HFFc6 (cell line): ENCODE data around the gene PIK3R1. TPM values are rescaled to one million over a fixed set of nuclear protein-coding genes. Genes with fewer than 3 reads are reported as not detected.

Source experiments
- DNase-seq: peaks from one replicate; pipeline ENCODE4 v3.0.0-alpha.2; 2018
- H3K27ac Mint-ChIP-seq: 2 replicates; pipeline ENCODE4 v1.8.0; 2020; ENCODE audit warnings: mild to moderate bottlenecking, mixed read lengths
- H3K27me3 Mint-ChIP-seq: 2 replicates; pipeline ENCODE4 v1.8.0; 2021; ENCODE audit warnings: mild to moderate bottlenecking, moderate library complexity, mixed read lengths; ENCODE audit not compliant: insufficient read depth
- H3K36me3 Mint-ChIP-seq: 2 replicates; pipeline ENCODE4 v1.8.0; 2021; ENCODE audit warnings: low read depth, mixed read lengths
- H3K4me1 Mint-ChIP-seq: 2 replicates; pipeline ENCODE4 v1.8.0; 2020; ENCODE audit warnings: low read depth, mixed read lengths
- H3K4me3 Mint-ChIP-seq: 2 replicates; pipeline ENCODE4 v1.8.0; 2020; ENCODE audit warnings: mild to moderate bottlenecking, moderate library complexity, mixed read lengths
- H3K9me3 Mint-ChIP-seq: 2 replicates; pipeline ENCODE4 v1.8.0; 2020; ENCODE audit warnings: mild to moderate bottlenecking, mixed read lengths
- total RNA-seq, 6 experiments: library from RNA; stranded (reverse); fragmentation: NEBNext Ultra II Directional; extraction: Animal tissue kit (Norgen Biotek cat#: 25700); gene quantifications; 2 replicates in 1 of 6; 3 replicates in 5 of 6; pipeline ENCODE4 v1.2.3, GENCODE V29; 2021
- TF ChIP-seq, protein P1 (sequence below): fragments of 200-600 bp; sonication (generic); IDR thresholded peaks from 2 replicates; pipeline ENCODE4 v1.5.0; 2021; ENCODE audit warnings: antibody characterized with exemption, mild to moderate bottlenecking

PIK3R1 gene
- total RNA-seq, 6 experiments from 2014 or later: 19.6 to 26.4 (median 22.4) TPM

DNA sequence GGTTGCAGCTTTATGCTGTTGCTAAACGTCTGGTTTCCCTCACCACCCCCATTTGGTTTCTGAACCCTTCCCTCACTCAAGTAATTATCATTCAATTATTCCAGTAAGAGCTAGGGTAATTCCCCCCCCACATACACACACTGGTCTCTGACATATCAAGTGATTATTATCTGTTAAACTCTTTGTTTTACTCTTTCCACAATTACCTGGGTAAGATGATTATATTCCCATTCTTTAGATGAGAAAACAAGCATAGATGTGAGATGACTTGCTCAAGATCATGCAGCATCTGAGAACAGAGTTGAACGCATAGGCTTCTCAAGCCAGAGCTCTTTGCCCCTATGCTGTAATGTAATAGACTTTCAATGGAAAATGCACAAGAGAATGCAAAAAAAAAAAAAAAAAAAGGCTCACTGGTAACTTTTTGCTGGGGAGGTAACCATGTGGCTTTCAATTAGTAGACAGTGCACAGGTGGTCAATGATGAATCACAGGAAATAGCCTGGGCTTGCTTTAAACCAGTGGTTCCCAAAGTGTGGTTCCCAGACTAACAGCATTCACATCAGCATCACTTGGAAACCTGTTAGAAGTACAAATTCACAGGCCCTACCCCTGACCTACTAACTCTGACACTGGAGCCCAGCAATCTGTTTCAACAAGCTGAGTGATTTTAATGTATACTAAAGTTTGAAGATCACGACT lies 87.6 kb downstream of the PIK3R1 start:
- TF ChIP-seq, protein P1, sequence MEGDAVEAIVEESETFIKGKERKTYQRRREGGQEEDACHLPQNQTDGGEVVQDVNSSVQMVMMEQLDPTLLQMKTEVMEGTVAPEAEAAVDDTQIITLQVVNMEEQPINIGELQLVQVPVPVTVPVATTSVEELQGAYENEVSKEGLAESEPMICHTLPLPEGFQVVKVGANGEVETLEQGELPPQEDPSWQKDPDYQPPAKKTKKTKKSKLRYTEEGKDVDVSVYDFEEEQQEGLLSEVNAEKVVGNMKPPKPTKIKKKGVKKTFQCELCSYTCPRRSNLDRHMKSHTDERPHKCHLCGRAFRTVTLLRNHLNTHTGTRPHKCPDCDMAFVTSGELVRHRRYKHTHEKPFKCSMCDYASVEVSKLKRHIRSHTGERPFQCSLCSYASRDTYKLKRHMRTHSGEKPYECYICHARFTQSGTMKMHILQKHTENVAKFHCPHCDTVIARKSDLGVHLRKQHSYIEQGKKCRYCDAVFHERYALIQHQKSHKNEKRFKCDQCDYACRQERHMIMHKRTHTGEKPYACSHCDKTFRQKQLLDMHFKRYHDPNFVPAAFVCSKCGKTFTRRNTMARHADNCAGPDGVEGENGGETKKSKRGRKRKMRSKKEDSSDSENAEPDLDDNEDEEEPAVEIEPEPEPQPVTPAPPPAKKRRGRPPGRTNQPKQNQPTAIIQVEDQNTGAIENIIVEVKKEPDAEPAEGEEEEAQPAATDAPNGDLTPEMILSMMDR: no peak
- H3K27ac Mint-ChIP-seq: no peak overlapping the region
- H3K36me3 Mint-ChIP-seq: peaks cover 17% of the 10 kb centered on the region
- H3K9me3 Mint-ChIP-seq: no peaks in the 10 kb centered on the region
- no peak overlapping the region for H3K4me3 Mint-ChIP-seq
- H3K4me1 Mint-ChIP-seq: peaks cover 51% of the 10 kb centered on the region
- no peaks in the 10 kb centered on the region for H3K27me3 Mint-ChIP-seq
- DNase-seq: no peak

DNA sequence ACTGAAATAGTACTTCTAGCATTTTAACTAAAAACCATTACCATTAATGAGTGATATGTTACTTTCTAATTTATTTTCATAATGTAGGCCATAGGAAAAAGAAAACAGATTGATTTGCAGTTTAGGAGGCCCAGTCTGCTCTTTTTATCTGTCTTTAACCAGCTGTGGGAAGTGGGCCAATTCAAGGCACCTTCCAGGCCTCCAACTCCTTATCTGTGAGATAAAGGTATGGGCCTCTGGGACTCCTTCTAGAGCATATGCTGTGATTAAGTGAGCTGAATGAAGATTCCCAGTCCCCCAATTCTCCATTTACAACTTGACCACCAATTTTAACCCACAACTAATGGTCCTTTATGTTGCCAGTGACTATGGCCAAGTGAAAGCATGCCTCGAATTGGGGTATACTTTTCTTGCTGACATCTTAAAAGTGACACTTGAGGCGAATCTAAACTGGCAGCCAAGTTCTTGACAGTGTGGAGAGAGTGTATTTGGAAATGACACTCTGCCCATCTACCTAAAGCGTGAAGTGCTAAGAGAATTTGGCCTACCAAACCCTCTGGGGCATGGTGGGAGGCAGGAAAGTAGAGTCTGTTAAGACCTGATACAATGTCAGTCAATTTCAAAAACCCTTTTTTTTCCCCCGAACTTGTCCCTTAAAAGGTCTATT lies 88.3 kb downstream of the PIK3R1 start:
- DNase-seq: no peak

DNA sequence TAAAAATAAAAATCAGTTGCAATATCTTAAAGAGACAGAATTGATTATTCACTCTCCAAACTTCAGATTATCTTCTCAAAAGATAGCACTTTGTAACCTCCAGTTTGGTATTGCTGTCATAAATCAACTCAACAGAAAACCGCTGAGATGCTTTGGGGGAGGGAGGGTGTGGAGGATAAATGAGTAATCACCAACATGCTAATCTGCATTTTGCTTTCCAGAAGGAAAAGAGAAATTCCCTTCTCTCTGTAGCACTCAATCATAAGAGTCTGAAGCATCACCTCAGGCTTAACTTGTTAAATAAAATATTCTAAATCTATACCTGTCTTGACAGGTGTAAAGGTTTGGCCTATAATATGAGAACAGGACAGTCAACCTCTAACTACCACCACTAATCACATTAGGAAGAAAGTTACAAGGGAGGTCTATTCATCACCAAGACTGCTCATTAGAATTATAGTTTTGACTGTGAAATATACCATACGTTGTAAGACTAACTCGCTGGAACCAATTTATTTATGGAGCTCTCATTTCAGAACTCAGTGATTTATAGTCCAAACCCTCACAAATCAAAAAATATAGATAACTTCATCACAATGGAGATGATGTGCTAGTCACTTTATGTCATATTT lies 89.0 kb downstream of the PIK3R1 start:
- H3K4me3 Mint-ChIP-seq: no peak overlapping the region
- no peaks in the 10 kb centered on the region for H3K9me3 Mint-ChIP-seq
- TF ChIP-seq, protein P1: no peak
- DNase-seq: peak; percentile 34
- H3K36me3 Mint-ChIP-seq: peaks cover 9% of the 10 kb centered on the region
- no peaks in the 10 kb centered on the region for H3K27me3 Mint-ChIP-seq
- no peak overlapping the region for H3K27ac Mint-ChIP-seq
- peaks cover 38% of the 10 kb centered on the region for H3K4me1 Mint-ChIP-seq

More for the DNA sequence above, 88.3 kb downstream of the PIK3R1 start:
- peaks cover 45% of the 10 kb centered on the region for H3K4me1 Mint-ChIP-seq
- H3K4me3 Mint-ChIP-seq: no peak overlapping the region
- H3K27ac Mint-ChIP-seq: no peak overlapping the region
- peaks cover 14% of the 10 kb centered on the region for H3K36me3 Mint-ChIP-seq
- TF ChIP-seq, protein P1: no peak
- H3K27me3 Mint-ChIP-seq: no peaks in the 10 kb centered on the region
- H3K9me3 Mint-ChIP-seq: no peaks in the 10 kb centered on the region

DNA sequence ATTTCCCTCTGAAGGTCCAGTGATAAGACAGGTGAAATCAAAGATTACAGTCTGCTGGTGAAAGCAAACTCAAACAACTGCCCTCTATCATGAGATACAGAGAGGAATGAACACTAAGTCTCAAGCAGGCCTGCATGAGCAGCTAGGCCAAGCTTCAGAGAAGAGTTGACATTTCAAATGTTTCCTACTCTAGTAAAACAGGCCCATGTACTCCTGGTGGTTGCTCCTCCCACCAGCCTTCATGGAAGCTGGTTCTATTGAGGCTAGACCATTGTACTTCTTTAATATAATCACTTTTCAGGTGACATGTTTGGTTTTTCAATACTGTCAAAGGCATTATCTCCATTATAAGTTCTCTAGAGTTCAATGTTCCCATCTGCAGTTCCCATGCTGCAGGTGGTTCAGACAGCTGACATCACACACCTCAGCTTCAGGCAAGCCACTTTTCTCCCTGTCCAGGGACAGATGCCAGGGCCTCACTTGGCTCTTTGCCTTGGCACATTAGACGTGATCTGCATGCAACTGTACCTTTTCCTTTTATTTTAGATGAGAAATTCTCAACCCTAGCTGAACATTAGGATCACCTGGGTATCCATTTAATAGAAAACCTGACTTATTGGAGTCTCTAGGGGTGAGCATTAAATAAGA lies 89.8 kb downstream of the PIK3R1 start:
- Mint-ChIP-seq H3K36me3 (peaks cover 6% of the 10 kb centered on the region), H3K4me3 (no peak overlapping the region), H3K4me1 (peaks cover 30% of the 10 kb centered on the region), H3K9me3 (no peaks in the 10 kb centered on the region), H3K27me3 (no peaks in the 10 kb centered on the region), H3K27ac (no peak overlapping the region)
- TF ChIP-seq, protein P1: no peak
- DNase-seq: no peak

DNA sequence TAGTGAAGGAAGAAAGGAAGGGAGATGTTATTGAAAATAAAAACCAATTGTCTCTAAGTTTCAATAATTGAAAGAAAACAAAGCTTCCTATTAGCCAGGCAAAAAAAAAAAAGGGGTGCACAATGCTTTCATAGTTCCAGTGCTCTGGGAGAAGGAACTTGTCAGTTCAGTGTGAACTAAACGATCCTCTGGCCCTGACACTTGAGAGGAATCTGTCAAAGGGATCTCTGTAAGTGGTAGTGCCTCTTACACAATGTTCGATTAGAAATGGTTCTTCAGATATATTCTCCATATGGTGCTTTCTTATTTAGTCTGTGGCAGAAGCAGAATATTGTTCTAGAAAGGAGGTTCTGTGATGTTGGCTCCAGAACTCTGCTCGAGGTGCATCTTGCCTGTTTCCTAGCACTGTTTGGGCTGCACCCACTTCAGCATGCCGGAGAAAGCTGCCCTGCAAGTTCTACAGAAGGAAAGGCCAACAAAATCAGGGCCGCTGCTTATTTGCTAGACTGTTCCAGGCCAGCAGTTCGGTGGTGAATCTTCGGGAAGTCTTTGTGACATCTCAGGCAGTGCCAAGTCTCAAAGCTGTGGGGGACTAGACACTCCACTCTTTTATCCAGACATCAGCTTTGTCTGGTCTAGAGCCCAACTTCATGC lies 90.9 kb downstream of the PIK3R1 start:
- Mint-ChIP-seq H3K4me3 (no peak overlapping the region), H3K36me3 (peaks cover 5% of the 10 kb centered on the region)

More for the DNA sequence above, 90.9 kb downstream of the PIK3R1 start:
- no peaks in the 10 kb centered on the region for H3K9me3 Mint-ChIP-seq
- TF ChIP-seq, protein P1: no peak
- peaks cover 28% of the 10 kb centered on the region for H3K4me1 Mint-ChIP-seq
- DNase-seq: no peak
- H3K27ac Mint-ChIP-seq: no peak overlapping the region
- no peaks in the 10 kb centered on the region for H3K27me3 Mint-ChIP-seq
